Measurements from ENCODE around the gene NRTN.

NRTN gene

GRCh38 chr19:5814852-5815246, 10.0 kb downstream of the NRTN start:
- DNase-seq (ENCODE audit: low read depth), result no peak

- DNase-seq (ENCODE audit: low read depth), result no peak
Observed at GRCh38 chr19:5817218-5817617, 12.4 kb downstream of the NRTN start.

GRCh38 chr19:5818594-5818993, 13.7 kb downstream of the NRTN start:
- no peak for DNase-seq (ENCODE audit: low read depth)

GRCh38 chr19:5820785-5821184, 15.9 kb downstream of the NRTN start:
- no peak for DNase-seq (ENCODE audit: low read depth)

GRCh38 chr19:5821521-5822180, 16.8 kb downstream of the NRTN start:
- DNase-seq (ENCODE audit: low read depth), result no peak

GRCh38 chr19:5822181-5822844, 17.4 kb downstream of the NRTN start:
- no peak for DNase-seq (ENCODE audit: low read depth)

- no peak for DNase-seq (ENCODE audit: low read depth)
Observed at GRCh38 chr19:5823579-5824281, 18.9 kb downstream of the NRTN start.

- DNase-seq (ENCODE audit: low read depth), result no peak
Observed at GRCh38 chr19:5824751-5825150, 19.9 kb downstream of the NRTN start.

- no peak for DNase-seq (ENCODE audit: low read depth)
Observed at GRCh38 chr19:5825178-5825577, 20.3 kb downstream of the NRTN start.

- no peak for DNase-seq (ENCODE audit: low read depth)
Observed at GRCh38 chr19:5826531-5827341, 21.9 kb downstream of the NRTN start.

- no peak for DNase-seq (ENCODE audit: low read depth)
Observed at GRCh38 chr19:5827342-5827890, 22.5 kb downstream of the NRTN start.

GRCh38 chr19:5827891-5828660, 23.2 kb downstream of the NRTN start:
- peak; percentile 66 for DNase-seq (ENCODE audit: low read depth)

- no peak for DNase-seq (ENCODE audit: low read depth)
Observed at GRCh38 chr19:5828661-5829566, 24.0 kb downstream of the NRTN start.

GRCh38 chr19:5829567-5830310, 24.9 kb downstream of the NRTN start:
- no peak for DNase-seq (ENCODE audit: low read depth)

- DNase-seq (ENCODE audit: low read depth), result no peak
Observed at GRCh38 chr19:5831159-5831558, 26.3 kb downstream of the NRTN start.

GRCh38 chr19:5832061-5832460, 27.2 kb downstream of the NRTN start:
- no peak for DNase-seq (ENCODE audit: low read depth)

GRCh38 chr19:5832527-5833216, 27.8 kb downstream of the NRTN start:
- no peak for DNase-seq (ENCODE audit: low read depth)

GRCh38 chr19:5837761-5838352, 33.0 kb downstream of the NRTN start:
- no peak for DNase-seq (ENCODE audit: low read depth)

All from GM04504 (cell line).